Suppressor macrophage treated with lipopolysaccharide for 4 hours (primary cell): Measurements from ENCODE around the gene PRM2.

Experiments
- DNase-seq: peaks from one replicate; pipeline ENCODE4 v3.0.0-alpha.2; 2020

PRM2 gene

GRCh38 chr16:11276143-11276895 is at the start of gene PRM2:
PRM2 (minus strand) TSS chr16:11276480; CDS start chr16:11276370, 110 bp downstream.
- no peak for DNase-seq

- peak; percentile 91 for DNase-seq
Observed at GRCh38 chr16:11325404-11326083, 49.3 kb upstream of the PRM2 start.

- no peak for DNase-seq
Observed at GRCh38 chr16:11323551-11324336, 47.5 kb upstream of the PRM2 start.

GRCh38 chr16:11322823-11323222 is 46.5 kb upstream of the PRM2 start:
- DNase-seq: no peak

- DNase-seq: no peak
Observed at GRCh38 chr16:11321662-11322061, 45.4 kb upstream of the PRM2 start.

GRCh38 chr16:11320170-11320569 is 43.9 kb upstream of the PRM2 start:
- DNase-seq: no peak

GRCh38 chr16:11319529-11320146 is 43.4 kb upstream of the PRM2 start:
- no peak for DNase-seq

- no peak for DNase-seq
Observed at GRCh38 chr16:11318817-11319216, 42.5 kb upstream of the PRM2 start.

- DNase-seq: no peak
Observed at GRCh38 chr16:11316331-11317015, 40.2 kb upstream of the PRM2 start.

- no peak for DNase-seq
Observed at GRCh38 chr16:11315510-11315909, 39.2 kb upstream of the PRM2 start.

GRCh38 chr16:11314309-11314894 is 38.1 kb upstream of the PRM2 start:
- DNase-seq: no peak

- no peak for DNase-seq
Observed at GRCh38 chr16:11313493-11314308, 37.4 kb upstream of the PRM2 start.

GRCh38 chr16:11312718-11313492 is 36.6 kb upstream of the PRM2 start:
- peak; percentile 39 for DNase-seq

- DNase-seq: peak; percentile 79
Observed at GRCh38 chr16:11310997-11311561, 34.8 kb upstream of the PRM2 start.

GRCh38 chr16:11310634-11310977 is 34.3 kb upstream of the PRM2 start:
- no peak for DNase-seq

- no peak for DNase-seq
Observed at GRCh38 chr16:11309895-11310633, 33.8 kb upstream of the PRM2 start.

GRCh38 chr16:11308493-11309283 is 32.4 kb upstream of the PRM2 start:
- no peak for DNase-seq

GRCh38 chr16:11307639-11308492 is 31.6 kb upstream of the PRM2 start:
- no peak for DNase-seq
